ENCODE measurements around the gene CABS1.

- TF ChIP-seq, protein P1, sequence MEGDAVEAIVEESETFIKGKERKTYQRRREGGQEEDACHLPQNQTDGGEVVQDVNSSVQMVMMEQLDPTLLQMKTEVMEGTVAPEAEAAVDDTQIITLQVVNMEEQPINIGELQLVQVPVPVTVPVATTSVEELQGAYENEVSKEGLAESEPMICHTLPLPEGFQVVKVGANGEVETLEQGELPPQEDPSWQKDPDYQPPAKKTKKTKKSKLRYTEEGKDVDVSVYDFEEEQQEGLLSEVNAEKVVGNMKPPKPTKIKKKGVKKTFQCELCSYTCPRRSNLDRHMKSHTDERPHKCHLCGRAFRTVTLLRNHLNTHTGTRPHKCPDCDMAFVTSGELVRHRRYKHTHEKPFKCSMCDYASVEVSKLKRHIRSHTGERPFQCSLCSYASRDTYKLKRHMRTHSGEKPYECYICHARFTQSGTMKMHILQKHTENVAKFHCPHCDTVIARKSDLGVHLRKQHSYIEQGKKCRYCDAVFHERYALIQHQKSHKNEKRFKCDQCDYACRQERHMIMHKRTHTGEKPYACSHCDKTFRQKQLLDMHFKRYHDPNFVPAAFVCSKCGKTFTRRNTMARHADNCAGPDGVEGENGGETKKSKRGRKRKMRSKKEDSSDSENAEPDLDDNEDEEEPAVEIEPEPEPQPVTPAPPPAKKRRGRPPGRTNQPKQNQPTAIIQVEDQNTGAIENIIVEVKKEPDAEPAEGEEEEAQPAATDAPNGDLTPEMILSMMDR (IDR thresholded peaks at IDR 0.05; ENCODE audit: low read depth, low read length, poor library complexity, severe bottlenecking): no peak
- no peak for TF ChIP-seq EZH2phosphoT487 (IDR thresholded peaks at IDR 0.05; ENCODE audit: borderline replicate concordance, low read length)
Measured at GRCh38 chr4:70367813-70368212, 33.0 kb downstream of the CABS1 start.

Data from DOHH2 (cell line).